ENCODE results near the gene RAB12. TPM values are rescaled to one million over a fixed set of nuclear protein-coding genes. Genes with fewer than 3 reads are reported as not detected.
A peak's percentile ranks its signal among the peaks of the same experiment; 100 is the strongest.
"Not testable (repeated sequence)": the region's sequence is repeated elsewhere in the genome, so short reads cannot be mapped to it uniquely, and the experiment has no call there.

The RAB12 gene
- total RNA-seq, 1 experiment from 2014 or later: 51.3 TPM

DNA sequence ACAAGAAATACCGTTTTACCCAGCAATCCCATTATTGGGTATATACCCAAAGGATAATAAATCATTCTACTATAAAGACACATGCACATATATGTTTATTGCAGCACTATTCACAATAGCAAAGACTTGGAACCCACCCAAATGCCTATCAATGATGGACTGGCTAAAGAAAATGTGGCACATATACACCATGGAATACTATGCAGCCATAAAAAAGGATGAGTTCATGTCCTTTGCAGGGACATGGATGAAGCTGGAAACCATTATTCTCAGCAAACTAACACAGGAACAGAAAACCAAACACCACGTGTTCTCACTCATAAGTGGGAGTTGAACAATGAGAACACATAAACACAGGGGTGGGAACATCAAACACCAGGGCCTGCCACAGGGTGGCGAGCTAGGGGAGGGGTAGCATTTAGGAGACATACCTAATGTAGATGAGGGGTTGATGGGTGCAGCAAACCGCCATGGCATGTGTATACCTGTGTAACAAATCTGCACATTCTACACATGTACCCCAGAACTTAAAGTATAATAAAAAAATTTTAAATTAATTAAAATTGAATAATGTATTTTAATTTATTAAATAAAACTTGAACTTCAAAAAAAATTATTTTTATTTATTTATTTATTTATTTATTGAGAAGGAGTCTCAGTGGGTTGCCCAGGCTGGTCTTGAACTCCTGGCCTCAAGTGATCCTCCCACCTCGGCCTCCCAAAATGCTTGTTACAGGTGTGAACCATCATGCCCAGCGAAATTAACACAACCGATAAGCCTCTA is 42.4 kb downstream of the RAB12 start:
- no CpG with 5 or more reads among the region's 7 CpGs for whole genome bisulfite sequencing (ENCODE audit: extremely low coverage, insufficient read length, low lambda C conversion rate)
- H3K4me1 ChIP-seq (ENCODE audit: insufficient read depth, low read length); H4K8ac ChIP-seq (replicated peaks; ENCODE audit: insufficient read length, low read depth, low read length); H4K5ac ChIP-seq (ENCODE audit: insufficient read length, low read depth, low read length); H2AK5ac ChIP-seq (ENCODE audit: insufficient read length, low read length); H3K4ac ChIP-seq (ENCODE audit: low read depth, low read length); H3K27ac Mint-ChIP-seq; H3K23ac ChIP-seq (ENCODE audit: insufficient read length, low read depth, low read length); H3K79me1 ChIP-seq (ENCODE audit: insufficient read depth, low read depth, low read length, poor library complexity, severe bottlenecking); H2BK12ac ChIP-seq (ENCODE audit: insufficient read length, low read depth, low read length); H2BK5ac ChIP-seq (ENCODE audit: insufficient read length, low read length); H2AFZ ChIP-seq (ENCODE audit: low read length); H3K56ac ChIP-seq (ENCODE audit: insufficient read length, low read depth, low read length); H3K9me3 ChIP-seq (ENCODE audit: control insufficient read depth, low read depth, low read length); H4K91ac ChIP-seq (ENCODE audit: insufficient read length, low read depth, low read length); H3K23me2 ChIP-seq (ENCODE audit: insufficient read length, low read depth, low read length, poor library complexity, severe bottlenecking); H3K4me2 ChIP-seq (ENCODE audit: insufficient read depth, insufficient read length, low read length); H2BK15ac ChIP-seq (ENCODE audit: low read depth, low read length); H3K27me3 Mint-ChIP-seq (ENCODE audit: low read depth); H3K14ac ChIP-seq (ENCODE audit: insufficient read depth, low read length); H3K27me3 ChIP-seq (ENCODE audit: insufficient read depth, low read length); H3K27ac ChIP-seq (ENCODE audit: insufficient read length, low read depth, low read length); H3T11ph ChIP-seq (ENCODE audit: low read length); H4K20me1 ChIP-seq (ENCODE audit: control insufficient read depth, insufficient read depth, insufficient read length); H2BK120ac ChIP-seq (ENCODE audit: low read depth, low read length, poor library complexity, severe bottlenecking); H3K79me2 ChIP-seq (ENCODE audit: insufficient read depth, low read length); H3K4me3 Mint-ChIP-seq; H3K9ac ChIP-seq (ENCODE audit: extremely low read depth, insufficient read length, low read length); H2BK20ac ChIP-seq (ENCODE audit: low read depth, low read length, poor library complexity, severe bottlenecking); DNase-seq; H3K18ac ChIP-seq (ENCODE audit: insufficient read length, low read depth, low read length): not testable (repeated sequence)
- H3K36me3 Mint-ChIP-seq (ENCODE audit: insufficient read depth in 1 of 3, low read depth in 3 of 3): peaks cover 6 to 20% (median 17%) of the 10 kb centered on the region in 3 experiments
- peaks cover 26 to 37% of the 10 kb centered on the region in 2 experiments for H3K9me3 Mint-ChIP-seq
- TF ChIP-seq, protein P1, sequence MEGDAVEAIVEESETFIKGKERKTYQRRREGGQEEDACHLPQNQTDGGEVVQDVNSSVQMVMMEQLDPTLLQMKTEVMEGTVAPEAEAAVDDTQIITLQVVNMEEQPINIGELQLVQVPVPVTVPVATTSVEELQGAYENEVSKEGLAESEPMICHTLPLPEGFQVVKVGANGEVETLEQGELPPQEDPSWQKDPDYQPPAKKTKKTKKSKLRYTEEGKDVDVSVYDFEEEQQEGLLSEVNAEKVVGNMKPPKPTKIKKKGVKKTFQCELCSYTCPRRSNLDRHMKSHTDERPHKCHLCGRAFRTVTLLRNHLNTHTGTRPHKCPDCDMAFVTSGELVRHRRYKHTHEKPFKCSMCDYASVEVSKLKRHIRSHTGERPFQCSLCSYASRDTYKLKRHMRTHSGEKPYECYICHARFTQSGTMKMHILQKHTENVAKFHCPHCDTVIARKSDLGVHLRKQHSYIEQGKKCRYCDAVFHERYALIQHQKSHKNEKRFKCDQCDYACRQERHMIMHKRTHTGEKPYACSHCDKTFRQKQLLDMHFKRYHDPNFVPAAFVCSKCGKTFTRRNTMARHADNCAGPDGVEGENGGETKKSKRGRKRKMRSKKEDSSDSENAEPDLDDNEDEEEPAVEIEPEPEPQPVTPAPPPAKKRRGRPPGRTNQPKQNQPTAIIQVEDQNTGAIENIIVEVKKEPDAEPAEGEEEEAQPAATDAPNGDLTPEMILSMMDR (conservative IDR thresholded peaks at IDR 0.05): peak; percentile 47; the same call in 2 of the 3 replicates
- H3K4me1 Mint-ChIP-seq: peaks cover 10 to 15% of the 10 kb centered on the region in 2 experiments
